GM10248 (cell line): ENCODE data around the gene ASPSCR1.

Source experiments
- CTCF ChIA-PET: fragments of 300-600 bp; sonication (Branson Sonifier 250); formaldehyde crosslinking; extraction: SDS; loops from one replicate; lab custom pipeline; 2021; ENCODE audit warnings: antibody characterized with exemption; lab: Yijun Ruan, JAX
- POLR2A ChIA-PET: fragments of 350-650 bp; sonication (Branson Sonifier 250); formaldehyde crosslinking; extraction: SDS; loops from one replicate; lab custom pipeline; 2020; ENCODE audit warnings: antibody characterized with exemption; lab: Yijun Ruan, JAX
- DNase-seq: peaks from one replicate; pipeline ENCODE4 v3.0.0; 2012; ENCODE audit errors: extremely low spot score
- TF ChIP-seq, protein P1 (sequence below): IDR thresholded peaks from 2 replicates; pipeline ENCODE4 v1.5.1; 2012; ENCODE audit warnings: mild to moderate bottlenecking, low read depth; ENCODE audit errors: extremely low read depth, missing control alignments, control extremely low read depth

ASPSCR1 gene

GRCh38 chr17:82003411-82004381 lies 26.3 kb downstream of the ASPSCR1 start:
- ChIA-PET POLR2A (interaction anchor here (0.6 kb wide), 1 partner anchor 12 kb away, joined by 3 read pairs; no protein-coding TSS in a partner anchor), CTCF (interaction anchor here (1.0 to 3.2 kb wide), 3 partner anchors 17 to 44 kb away, joined by 3 to 13 read pairs (median 3); no protein-coding TSS in a partner anchor)
- DNase-seq, result no peak
- TF ChIP-seq, protein P1, sequence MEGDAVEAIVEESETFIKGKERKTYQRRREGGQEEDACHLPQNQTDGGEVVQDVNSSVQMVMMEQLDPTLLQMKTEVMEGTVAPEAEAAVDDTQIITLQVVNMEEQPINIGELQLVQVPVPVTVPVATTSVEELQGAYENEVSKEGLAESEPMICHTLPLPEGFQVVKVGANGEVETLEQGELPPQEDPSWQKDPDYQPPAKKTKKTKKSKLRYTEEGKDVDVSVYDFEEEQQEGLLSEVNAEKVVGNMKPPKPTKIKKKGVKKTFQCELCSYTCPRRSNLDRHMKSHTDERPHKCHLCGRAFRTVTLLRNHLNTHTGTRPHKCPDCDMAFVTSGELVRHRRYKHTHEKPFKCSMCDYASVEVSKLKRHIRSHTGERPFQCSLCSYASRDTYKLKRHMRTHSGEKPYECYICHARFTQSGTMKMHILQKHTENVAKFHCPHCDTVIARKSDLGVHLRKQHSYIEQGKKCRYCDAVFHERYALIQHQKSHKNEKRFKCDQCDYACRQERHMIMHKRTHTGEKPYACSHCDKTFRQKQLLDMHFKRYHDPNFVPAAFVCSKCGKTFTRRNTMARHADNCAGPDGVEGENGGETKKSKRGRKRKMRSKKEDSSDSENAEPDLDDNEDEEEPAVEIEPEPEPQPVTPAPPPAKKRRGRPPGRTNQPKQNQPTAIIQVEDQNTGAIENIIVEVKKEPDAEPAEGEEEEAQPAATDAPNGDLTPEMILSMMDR, result no peak

GRCh38 chr17:82004517-82005455 lies 27.4 kb downstream of the ASPSCR1 start:
- ChIA-PET POLR2A (no interaction called here), CTCF (interaction anchor here (1.0 to 3.2 kb wide), 2 partner anchors 16 to 25 kb away, joined by 3 to 13 read pairs; no protein-coding TSS in a partner anchor)
- no peak for DNase-seq
- TF ChIP-seq, protein P1, result no peak

DNA sequence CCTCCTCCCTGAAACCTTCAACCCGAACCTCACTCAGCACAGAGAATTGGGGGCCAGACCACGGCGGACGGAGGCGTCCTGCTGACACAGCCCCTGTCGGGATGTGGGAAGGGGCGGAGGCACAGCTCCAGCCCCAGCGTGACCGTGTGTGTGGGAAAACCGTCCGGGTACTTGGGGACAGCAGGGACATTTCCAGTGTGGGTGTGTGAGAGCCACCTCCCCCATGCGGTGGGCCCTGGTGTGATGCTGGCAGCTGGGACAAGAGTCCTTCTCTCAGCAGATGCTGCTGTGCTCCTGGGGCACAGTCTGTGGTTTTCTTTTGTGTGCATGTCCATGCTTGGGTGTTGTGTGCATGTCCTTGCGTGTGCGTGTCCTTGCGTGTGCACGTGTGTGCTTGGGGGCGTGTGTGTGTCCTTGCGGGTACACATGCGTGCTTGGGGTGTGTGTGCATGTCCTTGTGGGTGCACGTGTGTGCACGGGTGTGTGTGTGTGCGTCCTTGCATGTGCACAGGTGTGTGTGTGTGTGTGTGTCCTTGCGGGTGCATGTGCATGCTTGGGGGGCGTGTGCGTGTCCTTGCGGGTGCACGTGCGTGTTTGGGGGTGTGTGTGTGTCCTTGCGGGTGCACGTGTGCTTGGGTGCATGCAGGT lies 28.4 kb downstream of the ASPSCR1 start:
- ChIA-PET CTCF (no interaction called here), POLR2A (no interaction called here)
- TF ChIP-seq, protein P1, result no peak
- DNase-seq, result no peak

DNA sequence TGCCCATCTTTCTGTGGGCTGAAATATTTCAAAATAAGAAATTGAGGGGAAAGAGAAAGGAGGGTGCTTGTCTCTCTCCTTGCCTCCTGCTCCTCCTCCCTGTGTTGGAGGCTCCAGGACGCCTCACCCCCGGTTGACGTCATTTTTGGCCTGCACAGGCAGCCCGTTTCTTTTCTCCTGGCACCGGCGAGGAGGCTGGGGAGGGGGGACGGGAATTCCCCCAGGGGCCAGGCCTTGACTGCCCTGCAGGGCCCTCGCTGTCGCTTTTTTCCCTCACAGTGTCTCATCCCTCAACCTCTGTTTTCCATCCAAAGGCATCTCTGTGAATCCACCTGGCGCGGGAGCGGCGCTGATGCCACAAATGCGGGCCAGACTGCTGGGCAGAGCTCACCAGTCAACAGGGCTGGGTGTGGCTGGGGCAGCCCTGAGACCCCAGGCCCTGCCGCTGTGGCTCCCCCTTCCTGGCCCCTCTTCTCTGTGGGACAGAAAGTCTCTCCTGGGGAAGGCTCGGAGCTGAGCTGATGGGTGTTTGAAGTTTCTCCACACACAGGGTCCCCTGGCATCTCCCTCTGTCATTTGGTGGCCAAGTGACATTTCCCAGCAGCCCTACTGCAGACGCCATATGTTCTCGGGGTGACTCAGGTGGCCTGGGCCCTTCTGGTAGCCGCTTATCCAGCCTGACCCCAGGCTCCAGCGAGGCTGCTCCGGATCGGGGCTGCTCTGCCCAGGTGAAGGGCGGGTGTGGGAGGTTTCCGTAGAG lies 29.2 kb downstream of the ASPSCR1 start:
- DNase-seq, result no peak
- TF ChIP-seq, protein P1, result no peak
- ChIA-PET CTCF (no interaction called here), POLR2A (no interaction called here)

- TF ChIP-seq, protein P1, result no peak
- POLR2A ChIA-PET, result no interaction called here
- CTCF ChIA-PET, result interaction anchor here (0.9 kb wide), 1 partner anchor 13 kb away, joined by 3 read pairs; no protein-coding TSS in a partner anchor
- no peak for DNase-seq
These were observed 29.7 kb downstream of the ASPSCR1 start for GRCh38 chr17:82007228-82007494.
